Activated CD4-positive, alpha-beta T cell treated with anti-CD3 and anti-CD28 coated beads for 24 hours (primary cell): ENCODE data around the gene GPATCH11.

Experiments
- DNase-seq, 2 donors: peaks; one replicate each; pipeline ENCODE4 v3.0.0-alpha.2; 2020; ENCODE audit warnings: low read depth in 2 of 2

Gene GPATCH11

DNA sequence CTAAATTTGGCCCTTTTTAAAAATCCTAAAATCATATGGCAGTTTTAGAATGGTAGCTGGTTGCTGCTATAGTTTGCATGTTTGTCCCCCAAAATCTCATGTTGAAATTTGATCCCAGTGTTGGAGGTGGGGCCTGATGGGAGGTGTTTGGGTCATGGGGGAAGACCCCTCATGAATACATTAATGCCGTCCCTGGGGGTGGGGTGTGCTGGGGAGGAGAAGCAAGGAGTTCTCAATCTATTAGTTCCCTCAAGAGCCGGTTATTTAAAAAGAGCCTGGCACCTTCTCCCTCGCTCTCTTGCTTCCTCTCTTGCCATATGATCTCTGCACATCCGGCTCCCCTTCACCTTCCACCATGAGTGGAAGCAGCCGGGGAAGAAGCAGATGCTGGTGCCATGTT, 20.8 kb downstream of the GPATCH11 start:
- DNase-seq = no peak

DNA sequence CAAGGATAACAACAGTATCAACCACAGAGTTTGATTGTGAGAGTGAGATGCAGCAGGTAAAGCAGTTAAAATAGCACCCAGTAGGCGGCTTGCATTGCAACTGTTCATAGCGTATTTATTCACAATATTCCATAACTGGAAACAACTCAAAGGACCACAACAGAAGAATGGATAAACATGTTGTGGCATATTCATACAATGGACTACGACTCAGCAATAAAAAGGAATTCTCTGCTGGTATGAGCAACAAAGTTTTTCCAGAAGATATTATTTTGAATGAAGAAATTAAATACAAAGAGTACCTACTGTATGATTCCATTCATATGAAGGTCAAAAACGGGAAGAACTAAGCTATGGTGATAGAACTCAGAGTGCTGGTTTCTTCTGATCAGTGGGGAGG, 25.2 kb downstream of the GPATCH11 start:
- DNase-seq = no peak

DNA sequence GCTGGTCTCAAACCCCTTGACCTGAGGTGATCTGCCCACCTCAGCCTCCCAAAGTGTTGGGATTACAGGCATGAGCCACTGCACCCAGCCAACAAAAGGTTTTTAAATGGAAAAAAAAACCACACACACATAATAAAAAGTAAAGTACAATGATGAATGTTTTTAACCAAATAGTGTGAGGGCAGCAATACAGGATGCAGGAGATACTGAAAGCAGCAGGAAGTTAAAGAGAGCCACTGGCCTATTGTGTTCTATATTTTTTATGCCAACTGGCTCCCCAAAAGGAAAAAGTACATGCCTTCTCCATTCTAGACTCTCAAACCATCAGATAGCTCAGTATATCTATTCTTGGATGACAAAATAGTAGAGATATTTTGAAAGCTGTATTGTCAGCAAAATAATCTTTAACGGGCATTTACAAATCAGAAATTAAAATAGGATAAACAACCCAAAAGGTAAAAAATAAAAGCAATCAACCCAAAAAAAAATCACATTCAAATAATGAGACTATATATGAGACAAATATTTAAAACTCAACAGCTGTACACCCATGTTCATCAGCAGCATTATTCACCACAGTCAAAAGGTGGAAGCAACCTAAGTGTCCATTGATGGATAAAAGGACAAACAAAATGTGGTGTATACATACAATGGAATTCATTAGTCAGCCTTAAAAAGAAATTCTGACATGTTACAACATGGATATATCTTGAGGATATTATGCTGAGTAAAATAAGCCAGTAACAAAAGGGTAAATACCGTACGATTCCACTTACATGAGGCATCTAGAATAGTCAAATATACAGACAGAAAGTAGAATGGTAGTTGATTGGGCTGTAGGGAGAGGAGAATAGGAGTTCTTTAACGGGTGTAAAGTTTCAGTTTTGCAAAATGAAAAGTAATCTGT, 26.2 kb downstream of the GPATCH11 start:
- no peak for DNase-seq

DNA sequence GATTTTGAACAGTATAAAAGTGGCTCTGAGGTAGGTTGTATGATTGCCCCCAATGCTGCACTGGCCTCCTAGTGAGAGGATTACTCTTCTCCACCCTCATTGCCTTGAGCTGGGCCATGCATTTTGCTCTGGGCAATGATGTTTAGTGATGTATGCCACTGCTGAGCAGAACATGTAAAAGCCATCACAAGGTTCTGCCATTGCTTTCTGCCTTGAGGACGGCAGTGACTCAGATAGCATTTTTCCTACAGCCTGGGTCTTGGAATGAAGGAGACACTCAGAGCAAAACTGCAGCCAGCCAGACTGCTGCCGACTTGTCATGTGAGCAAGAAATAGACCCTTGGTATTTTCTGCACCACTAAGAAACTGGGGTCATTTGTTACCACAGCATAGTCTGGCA, 27.6 kb downstream of the GPATCH11 start:
- no peak for DNase-seq

DNA sequence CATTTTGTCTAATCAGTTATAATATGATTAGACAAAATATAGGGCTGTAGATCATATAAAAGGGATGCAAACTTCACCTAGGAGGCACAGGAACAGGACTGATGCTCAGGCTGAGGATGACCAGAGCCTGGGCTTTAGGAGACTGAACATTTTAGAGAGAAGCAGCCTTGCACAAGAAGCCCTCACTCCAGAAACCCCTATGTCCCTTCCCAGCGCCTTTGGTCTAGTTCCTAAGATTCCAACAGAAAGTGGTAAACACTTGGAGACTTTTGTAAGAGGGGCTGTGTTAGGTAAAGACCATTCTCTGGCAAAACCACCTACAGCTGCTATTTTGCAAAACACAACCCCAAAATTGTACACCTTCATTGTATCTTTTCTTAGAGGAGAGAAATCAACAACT, 33.2 kb downstream of the GPATCH11 start:
- no peak for DNase-seq

DNA sequence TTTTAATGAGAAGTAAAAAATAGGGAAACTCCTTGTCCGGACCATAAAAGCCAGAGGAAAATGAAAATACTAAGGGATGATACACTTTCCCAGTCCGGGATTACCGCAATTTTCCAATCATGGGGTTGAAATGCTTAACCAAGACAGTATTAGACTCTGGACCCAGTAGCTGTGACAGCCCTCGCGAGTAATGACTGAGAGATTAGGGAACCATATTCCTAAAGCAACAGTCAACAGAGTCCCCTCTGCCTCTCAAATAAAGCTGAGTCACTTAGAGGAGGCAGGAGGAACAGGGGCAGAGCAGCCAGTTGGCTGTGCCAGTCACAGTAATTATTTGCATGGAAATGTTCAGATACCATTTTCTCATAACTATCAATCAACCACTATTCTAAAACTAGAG, 34.8 kb downstream of the GPATCH11 start:
- DNase-seq = no peak

DNA sequence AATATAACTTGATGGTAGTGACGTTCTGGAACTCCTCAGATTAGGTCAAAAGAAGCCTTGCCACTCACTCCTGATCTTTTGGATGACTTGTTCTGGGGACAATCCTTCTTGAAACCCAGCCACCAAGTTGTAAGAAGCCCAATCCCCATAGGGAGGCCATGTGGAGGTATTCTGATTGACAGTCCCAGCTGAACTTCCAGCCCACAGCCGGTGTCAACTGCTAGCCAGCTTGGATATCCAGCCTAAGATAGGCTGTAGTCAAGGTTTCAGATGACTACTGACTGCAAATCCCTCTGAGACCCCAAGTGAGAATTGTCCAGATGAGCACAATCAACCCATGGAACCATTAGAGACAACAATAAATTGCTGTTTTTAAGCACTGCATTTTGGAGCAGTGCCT, 41.1 kb downstream of the GPATCH11 start:
- DNase-seq = no peak

DNA sequence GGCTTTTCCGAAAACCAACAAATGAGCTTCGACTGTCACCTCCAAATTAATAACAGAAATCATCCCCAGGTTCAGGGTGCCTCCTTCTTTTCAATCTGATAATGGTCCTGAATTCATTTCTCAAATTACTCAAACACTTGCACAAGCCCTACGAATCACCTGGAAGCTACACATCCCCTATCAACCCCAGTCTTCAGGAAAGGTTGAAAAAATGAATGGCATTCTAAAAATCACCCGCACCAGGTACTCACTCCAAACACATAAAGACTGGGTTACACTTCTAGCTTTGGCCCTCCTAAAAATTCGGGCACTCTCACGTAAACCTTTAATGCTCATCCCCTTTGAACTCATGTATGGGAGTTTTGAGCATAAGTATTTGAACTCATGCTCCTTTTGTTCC, 48.6 kb downstream of the GPATCH11 start:
- no peak for DNase-seq

DNA sequence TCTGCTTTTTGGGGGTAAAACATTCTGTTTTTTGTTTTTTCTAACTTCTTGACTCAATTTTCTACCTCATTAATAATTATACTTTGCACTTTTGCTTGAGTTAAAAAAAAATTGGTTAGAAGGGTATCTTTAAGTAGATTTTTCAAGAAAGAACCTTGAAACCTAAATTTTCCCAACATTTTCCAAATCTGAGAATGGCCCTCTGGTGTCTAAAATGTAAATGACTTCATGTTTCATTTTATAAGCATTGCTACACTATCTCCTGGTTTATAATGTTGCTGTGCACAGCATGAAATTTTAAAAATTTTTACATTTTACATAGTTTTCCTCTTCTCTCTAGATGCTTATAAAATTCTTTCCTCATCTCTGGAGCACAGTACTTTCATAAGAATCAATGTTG, 58.2 kb downstream of the GPATCH11 start:
- DNase-seq = no peak

DNA sequence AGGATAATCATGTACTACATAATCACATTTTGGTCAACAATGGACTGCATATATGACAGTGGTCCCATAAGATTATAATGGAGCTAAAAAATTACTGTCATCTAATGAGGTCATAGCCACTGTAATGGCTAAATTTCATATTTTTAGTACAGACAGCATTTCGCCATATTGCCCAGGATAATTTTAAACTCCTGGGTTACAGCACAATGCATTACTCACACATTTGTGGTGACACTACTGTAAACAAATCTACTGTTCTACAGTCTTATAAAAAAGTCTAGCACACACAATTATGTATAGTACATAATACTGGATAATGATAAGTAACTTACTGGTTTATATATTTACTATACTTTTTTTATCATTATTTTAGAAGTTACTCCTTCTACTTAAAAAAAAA, 59.7 kb downstream of the GPATCH11 start:
- no peak for DNase-seq

DNA sequence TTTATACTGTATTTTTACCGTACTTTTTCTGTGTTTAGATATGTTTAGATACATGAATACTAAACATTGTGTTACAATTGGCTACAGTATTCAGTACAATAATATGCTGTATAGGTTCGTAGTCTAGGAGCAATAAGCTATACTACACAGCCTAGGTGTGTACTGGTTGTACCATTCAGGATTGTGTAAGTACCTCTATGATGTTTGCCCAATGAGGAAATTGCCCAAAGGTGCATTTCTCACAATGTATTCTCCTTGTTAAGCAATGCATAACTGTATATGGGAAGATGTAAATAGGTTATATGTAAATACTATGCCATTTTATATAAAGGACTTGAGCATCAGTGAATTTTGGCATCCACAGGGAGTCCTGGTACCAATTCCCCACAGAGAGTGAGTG, 61.7 kb downstream of the GPATCH11 start:
- DNase-seq = no peak

DNA sequence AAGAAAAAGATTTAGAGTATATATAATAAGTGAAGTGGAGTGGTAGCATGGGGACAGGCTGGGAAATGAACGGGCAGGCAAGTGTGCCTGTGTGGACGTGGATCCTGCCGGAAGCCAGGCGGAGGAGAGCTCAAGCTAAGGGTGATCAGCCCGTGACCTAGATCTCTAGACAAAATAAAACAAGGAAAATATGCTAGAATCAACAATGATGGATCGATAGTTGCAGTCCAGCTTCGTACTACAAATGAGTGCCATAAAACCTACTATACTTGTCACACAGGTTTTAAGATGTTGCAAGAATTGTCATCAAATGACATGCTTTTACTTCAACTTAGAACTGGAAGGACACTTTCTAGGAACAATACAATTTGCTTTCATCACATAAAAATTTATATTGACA, 64.0 kb downstream of the GPATCH11 start:
- DNase-seq = no peak
